CD14-positive monocyte (primary cell): ENCODE data around the gene SCARB1. TPM values are rescaled to one million over a fixed set of nuclear protein-coding genes. Genes with fewer than 3 reads are reported as not detected.

Experiments
- DNase-seq, 3 donors: peaks; one replicate each; pipeline ENCODE4 v3.0.0-alpha.2; 2011 to 2022
- H2AFZ ChIP-seq: 2 replicates; pipeline ENCODE4 v1.6.0; 2012; ENCODE audit warnings: mild to moderate bottlenecking, low read depth, low read length, inconsistent platforms; ENCODE audit not compliant: insufficient read depth, poor library complexity, severe bottlenecking
- H3K27ac ChIP-seq, 2 donors: 1 replicate in 1 of 2; 2 replicates in 1 of 2; pipeline ENCODE4 v1.5.1; 2012 to 2013; ENCODE audit warnings: low read length in 2 of 2, control low read depth in 1 of 2, inconsistent platforms in 1 of 2, low read depth in 1 of 2, mild to moderate bottlenecking in 1 of 2
- H3K27me3 ChIP-seq, 2 donors: one replicate each; pipeline versions ENCODE4 v1.6.0 to v1.6.1; 2011 to 2013; ENCODE audit warnings: low read length in 2 of 2; ENCODE audit not compliant: control insufficient read depth in 2 of 2, insufficient read depth in 2 of 2
- H3K36me3 ChIP-seq, 2 donors: replicated peaks in 1 of 2; 1 replicate in 1 of 2; 2 replicates in 1 of 2; pipeline versions ENCODE4 v1.5.1 to v1.6.1; 2012 to 2013; ENCODE audit warnings: low read length in 2 of 2, control low read depth in 1 of 2, inconsistent platforms in 1 of 2, mild to moderate bottlenecking in 1 of 2; ENCODE audit not compliant: insufficient read depth in 2 of 2, control insufficient read depth in 1 of 2
- H3K4me1 ChIP-seq, 2 donors: 1 replicate in 1 of 2; 2 replicates in 1 of 2; pipeline versions ENCODE4 v1.5.1 to v1.6.1; 2012 to 2013; ENCODE audit warnings: low read length in 2 of 2, control low read depth in 1 of 2, inconsistent platforms in 1 of 2, mild to moderate bottlenecking in 1 of 2, moderate library complexity in 1 of 2; ENCODE audit not compliant: insufficient read depth in 2 of 2, control insufficient read depth in 1 of 2
- H3K4me2 ChIP-seq: replicated peaks from 2 replicates; pipeline ENCODE3; 2012; ENCODE audit warnings: low read length, moderate library complexity, mild to moderate bottlenecking; ENCODE audit not compliant: poor library complexity, severe bottlenecking; ENCODE audit errors: extremely low read depth
- H3K4me3 ChIP-seq, 3 experiments: fragments of 200-600 bp in 1 of 3; sonication (generic) in 1 of 3; replicated peaks in 1 of 3; 1 replicate in 2 of 3; 2 replicates in 1 of 3; pipeline ENCODE4 v1.5.1; 2011 to 2013; ENCODE audit warnings: low read length in 3 of 3, mild to moderate bottlenecking in 3 of 3, control low read depth in 2 of 3, low read depth in 2 of 3, inconsistent platforms in 1 of 3, moderate library complexity in 1 of 3
- H3K79me2 ChIP-seq: 2 replicates; pipeline ENCODE4 v1.6.0; 2012; ENCODE audit warnings: mild to moderate bottlenecking, control low read depth, inconsistent platforms, low read length, moderate library complexity; ENCODE audit not compliant: insufficient read depth
- H3K9ac ChIP-seq: 2 replicates; pipeline ENCODE4 v1.6.0; 2017; ENCODE audit warnings: low read length, mild to moderate bottlenecking; ENCODE audit not compliant: insufficient read depth, poor library complexity, severe bottlenecking
- H3K9me3 ChIP-seq, 2 donors: replicated peaks in 1 of 2; 1 replicate in 1 of 2; 2 replicates in 1 of 2; pipeline versions ENCODE4 v1.5.1 to v1.6.1; 2012 to 2013; ENCODE audit warnings: low read length in 2 of 2, control low read depth in 1 of 2; ENCODE audit not compliant: control insufficient read depth in 1 of 2, insufficient read depth in 1 of 2
- H4K20me1 ChIP-seq: 2 replicates; pipeline ENCODE4 v1.6.0; 2012; ENCODE audit warnings: mild to moderate bottlenecking, low read length, control low read depth, moderate library complexity; ENCODE audit not compliant: insufficient read depth
- H3K27ac Mint-ChIP-seq, 7 donors: one replicate each; pipeline ENCODE4 v1.8.0; 2020; ENCODE audit warnings: mild to moderate bottlenecking in 7 of 7, mixed read lengths in 7 of 7, moderate library complexity in 6 of 7, inconsistent platforms in 2 of 7
- H3K27me3 Mint-ChIP-seq, 3 donors: one replicate each; pipeline ENCODE4 v1.8.0; 2021 to 2022; ENCODE audit warnings: low read depth in 3 of 3, mild to moderate bottlenecking in 3 of 3, mixed read lengths in 3 of 3, moderate library complexity in 3 of 3, inconsistent platforms in 1 of 3
- H3K36me3 Mint-ChIP-seq, 2 donors: one replicate each; pipeline ENCODE4 v1.8.0; 2020; ENCODE audit warnings: mixed read lengths in 2 of 2, inconsistent platforms in 1 of 2, mild to moderate bottlenecking in 1 of 2
- H3K4me1 Mint-ChIP-seq: one replicate; pipeline ENCODE4 v1.8.0; 2020; ENCODE audit warnings: mild to moderate bottlenecking, mixed read lengths
- H3K4me3 Mint-ChIP-seq, 2 donors: one replicate each; pipeline ENCODE4 v1.8.0; 2020; ENCODE audit warnings: mild to moderate bottlenecking in 2 of 2, mixed read lengths in 2 of 2, moderate library complexity in 1 of 2
- H3K9me3 Mint-ChIP-seq, 7 donors: one replicate each; pipeline ENCODE4 v1.8.0; 2020 to 2022; ENCODE audit warnings: mixed read lengths in 7 of 7, mild to moderate bottlenecking in 6 of 7, moderate library complexity in 6 of 7, inconsistent platforms in 2 of 7
- CTCF ChIP-seq: fragments of 200-600 bp; IDR thresholded peaks from one replicate; pipeline ENCODE4 v1.8.0; 2022; ENCODE audit warnings: antibody characterized with exemption, mild to moderate bottlenecking
- WGBS: methylation state at CpG from one replicate; pipeline ENCODE4 v1.1.5; 2013; ENCODE audit warnings: missing lambda C conversion rate; ENCODE audit not compliant: insufficient coverage; 5-methylcytosine and 5-hydroxymethylcytosine counted together
- intact Hi-C, 2 donors: fragments of 100-400 bp; cut with micrococcal nuclease; formaldehyde crosslinking; loops; one replicate each; pipeline versions ENCODE4 v1.15.0 to v1.15.1; 2023
- polyA plus RNA-seq, 3 donors: library from polyadenylated mRNA; depleted of rRNA in 1 of 3; unstranded in 2 of 3; stranded (reverse) in 1 of 3; fragments of 300-500 nt in 2 of 3; fragments of >200 nt in 1 of 3; fragmentation: Illumina TruSeq in 2 of 3; gene quantifications; 1 replicate in 2 of 3; 2 replicates in 1 of 3; pipeline ENCODE4 v1.2.3, GENCODE V29; 2012 to 2021

SCARB1 gene
- polyA plus RNA-seq, 3 donors: 13.1 to 34.3 (median 15.2) TPM

GRCh38 chr12:124743479-124744272, 120.0 kb downstream of the SCARB1 start:
- no peak overlapping the region for H3K4me2 ChIP-seq
- intact Hi-C loops: no loop called here
- H3K27me3 ChIP-seq: no peaks in the 10 kb centered on the region
- no peak overlapping the region for H3K9ac ChIP-seq
- 92% methylated on average over 9 of the region's 18 CpGs for WGBS
- no peak overlapping the region for H2AFZ ChIP-seq
- peaks cover 56% of the 10 kb centered on the region for H3K4me1 Mint-ChIP-seq
- peaks cover 0 to 4% (median 0%) of the 10 kb centered on the region in 3 donors for H3K27me3 Mint-ChIP-seq
- peak overlapping the region in 5 of 7 donors; percentile 12 to 66 (median 41) for H3K27ac Mint-ChIP-seq
- H3K4me1 ChIP-seq: peaks cover 56 to 61% of the 10 kb centered on the region in 2 donors
- H3K4me3 Mint-ChIP-seq: no peak overlapping the region
- no peak overlapping the region for H3K4me3 ChIP-seq
- no peak for TF ChIP-seq CTCF
- no peaks in the 10 kb centered on the region for H3K36me3 ChIP-seq
- no peak overlapping the region for H3K27ac ChIP-seq
- peaks cover 0 to 8% (median 2%) of the 10 kb centered on the region in 7 donors for H3K9me3 Mint-ChIP-seq
- no peaks in the 10 kb centered on the region for H3K79me2 ChIP-seq
- DNase-seq: no peak
- peaks cover 0 to 4% of the 10 kb centered on the region in 2 donors for H3K9me3 ChIP-seq
- no peaks in the 10 kb centered on the region for H4K20me1 ChIP-seq
- peaks cover 0 to 3% of the 10 kb centered on the region in 2 donors for H3K36me3 Mint-ChIP-seq

- intact Hi-C loops: no loop called here
- peaks cover 0 to 3% of the 10 kb centered on the region in 2 donors for H3K36me3 Mint-ChIP-seq
- Histone ChIP-seq H3K27me3 (no peaks in the 10 kb centered on the region), H3K4me2 (no peak overlapping the region), H3K9me3 (peaks cover 0 to 4% of the 10 kb centered on the region in 2 donors), H2AFZ (no peak overlapping the region), H3K79me2 (no peaks in the 10 kb centered on the region), H3K9ac (no peak overlapping the region), H3K4me1 (peaks cover 48 to 55% of the 10 kb centered on the region in 2 donors), H3K4me3 (no peak overlapping the region), H3K27ac (no peak overlapping the region), H4K20me1 (no peaks in the 10 kb centered on the region), H3K36me3 (no peaks in the 10 kb centered on the region)
- 84% methylated on average over 10 of the region's 12 CpGs for WGBS
- no peak for DNase-seq
- H3K27me3 Mint-ChIP-seq: peaks cover 0 to 4% (median 0%) of the 10 kb centered on the region in 3 donors
- H3K4me1 Mint-ChIP-seq: peaks cover 48% of the 10 kb centered on the region
- H3K27ac Mint-ChIP-seq: peak overlapping the region in 2 of 7 donors; percentile 10 to 13
- no peak overlapping the region for H3K4me3 Mint-ChIP-seq
- peaks cover 0 to 8% (median 2%) of the 10 kb centered on the region in 7 donors for H3K9me3 Mint-ChIP-seq
- no peak for TF ChIP-seq CTCF
Observed at GRCh38 chr12:124742678-124743077, 121.0 kb downstream of the SCARB1 start.
